ENCODE measurements around the gene HAPLN2. TPM values are rescaled to one million over a fixed set of nuclear protein-coding genes. Genes with fewer than 3 reads are reported as not detected.
"Not testable (repeated sequence)": the region's sequence is repeated elsewhere in the genome, so short reads cannot be mapped to it uniquely, and the experiment has no call there.

Gene HAPLN2
- total and polyA plus RNA-seq, 2 experiments from 2014 or later, result not detected

GRCh38 chr1:156631152-156631551 is 11.9 kb downstream of the HAPLN2 start:
- 50% methylated on average over 9 of the region's 9 CpGs for WGBS (ENCODE audit: low lambda C conversion rate, missing lambda C conversion rate)
- H3K27ac ChIP-seq; H3K9me3 ChIP-seq (ENCODE audit: low read depth); H2AFZ ChIP-seq; DNase-seq (ENCODE audit: low spot score); H3K36me3 ChIP-seq (replicated peaks; ENCODE audit: insufficient read depth, low read depth); H3K4me3 ChIP-seq; H3K79me2 ChIP-seq; H3K9me2 ChIP-seq (replicated peaks; ENCODE audit: insufficient read depth); H4K20me1 ChIP-seq (ENCODE audit: insufficient read depth, poor library complexity, severe bottlenecking); H3K4me2 ChIP-seq; H3K4me1 ChIP-seq (ENCODE audit: insufficient read depth): not testable (repeated sequence)
- TF ChIP-seq CTCF (IDR thresholded peaks at IDR 0.05; ENCODE audit: poor library complexity), result peak; percentile 2
- peaks cover 74% of the 10 kb centered on the region for H3K27me3 ChIP-seq

- TF ChIP-seq EZH2phosphoT487 (IDR thresholded peaks at IDR 0.05; ENCODE audit: low read depth, severe bottlenecking, unreplicated experiment), result no peak
- no peak for TF ChIP-seq EZH2 (IDR thresholded peaks at IDR 0.05; ENCODE audit: borderline replicate concordance)
- no peak for TF ChIP-seq CTCF (IDR thresholded peaks at IDR 0.05; ENCODE audit: poor library complexity)
- peaks cover 74% of the 10 kb centered on the region for H3K27me3 ChIP-seq
- H2AFZ ChIP-seq, result no peak overlapping the region
- H4K20me1 ChIP-seq (ENCODE audit: insufficient read depth, poor library complexity, severe bottlenecking), result no peaks in the 10 kb centered on the region
- no peak overlapping the region for H3K4me3 ChIP-seq
- H3K4me1 ChIP-seq (ENCODE audit: insufficient read depth), result no peaks in the 10 kb centered on the region
- no peaks in the 10 kb centered on the region for H3K9me3 ChIP-seq (ENCODE audit: low read depth)
- 75% methylated on average over 3 of the region's 3 CpGs for WGBS (ENCODE audit: low lambda C conversion rate, missing lambda C conversion rate)
- no peak for DNase-seq (ENCODE audit: low spot score)
- H3K36me3 ChIP-seq (replicated peaks; ENCODE audit: insufficient read depth, low read depth), result no peaks in the 10 kb centered on the region
- no peaks in the 10 kb centered on the region for H3K79me2 ChIP-seq
- H3K27ac ChIP-seq, result no peak overlapping the region
- H3K9me2 ChIP-seq (replicated peaks; ENCODE audit: insufficient read depth), result no peaks in the 10 kb centered on the region
- H3K4me2 ChIP-seq, result no peak overlapping the region
These were observed 13.1 kb downstream of the HAPLN2 start for GRCh38 chr1:156632355-156632754.

- peaks cover 7% of the 10 kb centered on the region for H3K4me1 ChIP-seq (ENCODE audit: insufficient read depth)
- TF ChIP-seq CTCF (IDR thresholded peaks at IDR 0.05; ENCODE audit: poor library complexity) (no peak), EZH2phosphoT487 (IDR thresholded peaks at IDR 0.05; ENCODE audit: low read depth, severe bottlenecking, unreplicated experiment) (no peak), EZH2 (IDR thresholded peaks at IDR 0.05; ENCODE audit: borderline replicate concordance) (no peak)
- peaks cover 92% of the 10 kb centered on the region for H3K27me3 ChIP-seq
- H3K4me2 ChIP-seq, result no peak overlapping the region
- H3K27ac ChIP-seq, result no peak overlapping the region
- H3K9me2 ChIP-seq (replicated peaks; ENCODE audit: insufficient read depth), result no peaks in the 10 kb centered on the region
- no peaks in the 10 kb centered on the region for H4K20me1 ChIP-seq (ENCODE audit: insufficient read depth, poor library complexity, severe bottlenecking)
- no peak overlapping the region for H2AFZ ChIP-seq
- H3K79me2 ChIP-seq, result no peaks in the 10 kb centered on the region
- no peaks in the 10 kb centered on the region for H3K9me3 ChIP-seq (ENCODE audit: low read depth)
- H3K4me3 ChIP-seq, result no peak overlapping the region
- no peaks in the 10 kb centered on the region for H3K36me3 ChIP-seq (replicated peaks; ENCODE audit: insufficient read depth, low read depth)
- DNase-seq (ENCODE audit: low spot score), result no peak
- WGBS (ENCODE audit: low lambda C conversion rate, missing lambda C conversion rate), result 68% methylated on average over 8 of the region's 8 CpGs
These were observed 19.2 kb downstream of the HAPLN2 start for GRCh38 chr1:156638189-156638985.

Measured in hepatocyte (in vitro differentiated cells).